Transverse colon (tissue), 4 donors: Measurements from ENCODE around the gene ECHS1.

Source experiments
- CTCF ChIP-seq, 5 experiments: fragments of 200-600 bp in 3 of 5; fragments of 450-650 bp in 2 of 5; sonication (generic) in 3 of 5; IDR thresholded peaks; 1 replicate in 2 of 5; 2 replicates in 3 of 5; pipeline ENCODE4 v1.5.1; 2016 to 2017; ENCODE audit warnings: antibody characterized with exemption in 5 of 5, inconsistent platforms in 3 of 5, mild to moderate bottlenecking in 2 of 5, moderate library complexity in 1 of 5
- POLR2A ChIP-seq: fragments of 450-650 bp; IDR thresholded peaks from one replicate; pipeline ENCODE4 v1.6.1; 2016; ENCODE audit warnings: antibody characterized with exemption, mild to moderate bottlenecking, moderate library complexity
- POLR2AphosphoS5 ChIP-seq, 3 donors: sonication (generic); formaldehyde crosslinking; IDR thresholded peaks; one replicate each; pipeline ENCODE4 v1.6.1; 2016; ENCODE audit warnings: antibody characterized with exemption in 3 of 3

- no peak for TF ChIP-seq CTCF (IDR thresholded peaks at IDR 0.05)
- TF ChIP-seq POLR2AphosphoS5 (IDR thresholded peaks at IDR 0.05): no peak
- no peak for TF ChIP-seq POLR2A
Measured at GRCh38 chr10:133349160-133349568, 24.0 kb downstream of the ECHS1 start.
